ENCODE data around the gene FARP2. TPM values are rescaled to one million over a fixed set of nuclear protein-coding genes. Genes with fewer than 3 reads are reported as not detected.

FARP2 gene
- total and polyA plus RNA-seq, 2 experiments from 2014 or later: 16.0 to 22.6 TPM

DNA sequence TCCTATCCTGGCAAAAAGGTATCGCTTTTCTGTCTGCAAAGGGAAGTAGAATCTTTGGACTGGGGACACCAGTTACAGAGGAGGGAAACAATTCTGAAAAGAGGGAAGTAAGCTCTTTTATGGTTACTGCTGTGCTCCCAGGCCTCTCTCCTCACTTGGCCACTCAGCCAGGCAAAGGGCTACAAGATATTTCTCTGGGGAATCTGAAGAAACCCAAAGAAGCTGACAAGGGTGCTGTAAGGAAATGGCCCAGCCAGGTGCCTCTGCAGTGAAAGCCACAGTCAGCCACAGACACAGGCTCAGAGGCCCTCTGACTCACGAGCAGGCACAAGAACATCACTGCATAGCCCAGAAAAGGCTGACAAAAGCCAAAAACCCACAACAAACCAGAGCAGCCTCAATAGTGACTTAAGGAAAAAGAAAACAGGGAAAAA lies 46.4 kb upstream of the FARP2 start:
- H3K4me3 Mint-ChIP-seq: no peak overlapping the region
- no peaks in the 10 kb centered on the region for H3F3A ChIP-seq (replicated peaks; ENCODE audit: low read depth)
- TF ChIP-seq ZNF331 (CRISPR knock-in tag; IDR thresholded peaks at IDR 0.05; ENCODE audit: low read depth) (no peak), CREB1 (CRISPR knock-in tag; IDR thresholded peaks at IDR 0.05; ENCODE audit: low read depth) (no peak), EZH2phosphoT487 (IDR thresholded peaks at IDR 0.05; ENCODE audit: unreplicated experiment) (no peak), NANOG (IDR thresholded peaks at IDR 0.05; ENCODE audit: borderline replicate concordance) (no peak), ZNF114 (CRISPR knock-in tag; IDR thresholded peaks at IDR 0.05) (no peak), STAT1 (IDR thresholded peaks at IDR 0.05; ENCODE audit: unreplicated experiment) (no peak), JUNB (IDR thresholded peaks at IDR 0.05; ENCODE audit: unreplicated experiment) (no peak), EZH2 (IDR thresholded peaks at IDR 0.05; ENCODE audit: low read depth, unreplicated experiment) (no peak), POLR2AphosphoS5 (IDR thresholded peaks at IDR 0.05; ENCODE audit: low read depth) (no peak)
- TF ChIP-seq, protein P1, sequence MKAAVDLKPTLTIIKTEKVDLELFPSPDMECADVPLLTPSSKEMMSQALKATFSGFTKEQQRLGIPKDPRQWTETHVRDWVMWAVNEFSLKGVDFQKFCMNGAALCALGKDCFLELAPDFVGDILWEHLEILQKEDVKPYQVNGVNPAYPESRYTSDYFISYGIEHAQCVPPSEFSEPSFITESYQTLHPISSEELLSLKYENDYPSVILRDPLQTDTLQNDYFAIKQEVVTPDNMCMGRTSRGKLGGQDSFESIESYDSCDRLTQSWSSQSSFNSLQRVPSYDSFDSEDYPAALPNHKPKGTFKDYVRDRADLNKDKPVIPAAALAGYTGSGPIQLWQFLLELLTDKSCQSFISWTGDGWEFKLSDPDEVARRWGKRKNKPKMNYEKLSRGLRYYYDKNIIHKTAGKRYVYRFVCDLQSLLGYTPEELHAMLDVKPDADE (IDR thresholded peaks at IDR 0.05): no peak
- TF ChIP-seq, protein P2, sequence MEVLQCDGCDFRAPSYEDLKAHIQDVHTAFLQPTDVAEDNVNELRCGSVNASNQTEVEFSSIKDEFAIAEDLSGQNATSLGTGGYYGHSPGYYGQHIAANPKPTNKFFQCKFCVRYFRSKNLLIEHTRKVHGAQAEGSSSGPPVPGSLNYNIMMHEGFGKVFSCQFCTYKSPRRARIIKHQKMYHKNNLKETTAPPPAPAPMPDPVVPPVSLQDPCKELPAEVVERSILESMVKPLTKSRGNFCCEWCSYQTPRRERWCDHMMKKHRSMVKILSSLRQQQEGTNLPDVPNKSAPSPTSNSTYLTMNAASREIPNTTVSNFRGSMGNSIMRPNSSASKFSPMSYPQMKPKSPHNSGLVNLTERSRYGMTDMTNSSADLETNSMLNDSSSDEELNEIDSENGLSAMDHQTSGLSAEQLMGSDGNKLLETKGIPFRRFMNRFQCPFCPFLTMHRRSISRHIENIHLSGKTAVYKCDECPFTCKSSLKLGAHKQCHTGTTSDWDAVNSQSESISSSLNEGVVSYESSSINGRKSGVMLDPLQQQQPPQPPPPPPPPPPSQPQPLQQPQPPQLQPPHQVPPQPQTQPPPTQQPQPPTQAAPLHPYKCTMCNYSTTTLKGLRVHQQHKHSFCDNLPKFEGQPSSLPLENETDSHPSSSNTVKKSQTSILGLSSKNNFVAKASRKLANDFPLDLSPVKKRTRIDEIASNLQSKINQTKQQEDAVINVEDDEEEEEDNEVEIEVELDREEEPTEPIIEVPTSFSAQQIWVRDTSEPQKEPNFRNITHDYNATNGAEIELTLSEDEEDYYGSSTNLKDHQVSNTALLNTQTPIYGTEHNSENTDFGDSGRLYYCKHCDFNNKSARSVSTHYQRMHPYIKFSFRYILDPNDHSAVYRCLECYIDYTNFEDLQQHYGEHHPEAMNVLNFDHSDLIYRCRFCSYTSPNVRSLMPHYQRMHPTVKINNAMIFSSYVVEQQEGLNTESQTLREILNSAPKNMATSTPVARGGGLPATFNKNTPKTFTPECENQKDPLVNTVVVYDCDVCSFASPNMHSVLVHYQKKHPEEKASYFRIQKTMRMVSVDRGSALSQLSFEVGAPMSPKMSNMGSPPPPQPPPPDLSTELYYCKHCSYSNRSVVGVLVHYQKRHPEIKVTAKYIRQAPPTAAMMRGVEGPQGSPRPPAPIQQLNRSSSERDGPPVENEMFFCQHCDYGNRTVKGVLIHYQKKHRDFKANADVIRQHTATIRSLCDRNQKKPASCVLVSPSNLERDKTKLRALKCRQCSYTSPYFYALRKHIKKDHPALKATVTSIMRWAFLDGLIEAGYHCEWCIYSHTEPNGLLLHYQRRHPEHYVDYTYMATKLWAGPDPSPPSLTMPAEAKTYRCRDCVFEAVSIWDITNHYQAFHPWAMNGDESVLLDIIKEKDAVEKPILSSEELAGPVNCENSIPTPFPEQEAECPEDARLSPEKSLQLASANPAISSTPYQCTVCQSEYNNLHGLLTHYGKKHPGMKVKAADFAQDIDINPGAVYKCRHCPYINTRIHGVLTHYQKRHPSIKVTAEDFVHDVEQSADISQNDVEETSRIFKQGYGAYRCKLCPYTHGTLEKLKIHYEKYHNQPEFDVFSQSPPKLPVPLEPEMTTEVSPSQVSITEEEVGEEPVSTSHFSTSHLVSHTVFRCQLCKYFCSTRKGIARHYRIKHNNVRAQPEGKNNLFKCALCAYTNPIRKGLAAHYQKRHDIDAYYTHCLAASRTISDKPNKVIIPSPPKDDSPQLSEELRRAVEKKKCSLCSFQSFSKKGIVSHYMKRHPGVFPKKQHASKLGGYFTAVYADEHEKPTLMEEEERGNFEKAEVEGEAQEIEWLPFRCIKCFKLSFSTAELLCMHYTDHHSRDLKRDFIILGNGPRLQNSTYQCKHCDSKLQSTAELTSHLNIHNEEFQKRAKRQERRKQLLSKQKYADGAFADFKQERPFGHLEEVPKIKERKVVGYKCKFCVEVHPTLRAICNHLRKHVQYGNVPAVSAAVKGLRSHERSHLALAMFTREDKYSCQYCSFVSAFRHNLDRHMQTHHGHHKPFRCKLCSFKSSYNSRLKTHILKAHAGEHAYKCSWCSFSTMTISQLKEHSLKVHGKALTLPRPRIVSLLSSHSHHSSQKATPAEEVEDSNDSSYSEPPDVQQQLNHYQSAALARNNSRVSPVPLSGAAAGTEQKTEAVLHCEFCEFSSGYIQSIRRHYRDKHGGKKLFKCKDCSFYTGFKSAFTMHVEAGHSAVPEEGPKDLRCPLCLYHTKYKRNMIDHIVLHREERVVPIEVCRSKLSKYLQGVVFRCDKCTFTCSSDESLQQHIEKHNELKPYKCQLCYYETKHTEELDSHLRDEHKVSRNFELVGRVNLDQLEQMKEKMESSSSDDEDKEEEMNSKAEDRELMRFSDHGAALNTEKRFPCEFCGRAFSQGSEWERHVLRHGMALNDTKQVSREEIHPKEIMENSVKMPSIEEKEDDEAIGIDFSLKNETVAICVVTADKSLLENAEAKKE (CRISPR knock-in tag; IDR thresholded peaks at IDR 0.05): no peak
- TF ChIP-seq, protein P3, sequence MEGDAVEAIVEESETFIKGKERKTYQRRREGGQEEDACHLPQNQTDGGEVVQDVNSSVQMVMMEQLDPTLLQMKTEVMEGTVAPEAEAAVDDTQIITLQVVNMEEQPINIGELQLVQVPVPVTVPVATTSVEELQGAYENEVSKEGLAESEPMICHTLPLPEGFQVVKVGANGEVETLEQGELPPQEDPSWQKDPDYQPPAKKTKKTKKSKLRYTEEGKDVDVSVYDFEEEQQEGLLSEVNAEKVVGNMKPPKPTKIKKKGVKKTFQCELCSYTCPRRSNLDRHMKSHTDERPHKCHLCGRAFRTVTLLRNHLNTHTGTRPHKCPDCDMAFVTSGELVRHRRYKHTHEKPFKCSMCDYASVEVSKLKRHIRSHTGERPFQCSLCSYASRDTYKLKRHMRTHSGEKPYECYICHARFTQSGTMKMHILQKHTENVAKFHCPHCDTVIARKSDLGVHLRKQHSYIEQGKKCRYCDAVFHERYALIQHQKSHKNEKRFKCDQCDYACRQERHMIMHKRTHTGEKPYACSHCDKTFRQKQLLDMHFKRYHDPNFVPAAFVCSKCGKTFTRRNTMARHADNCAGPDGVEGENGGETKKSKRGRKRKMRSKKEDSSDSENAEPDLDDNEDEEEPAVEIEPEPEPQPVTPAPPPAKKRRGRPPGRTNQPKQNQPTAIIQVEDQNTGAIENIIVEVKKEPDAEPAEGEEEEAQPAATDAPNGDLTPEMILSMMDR (conservative IDR thresholded peaks at IDR 0.05; ENCODE audit: low read depth in 2 of 2): no peak
- TF ChIP-seq, protein P4, sequence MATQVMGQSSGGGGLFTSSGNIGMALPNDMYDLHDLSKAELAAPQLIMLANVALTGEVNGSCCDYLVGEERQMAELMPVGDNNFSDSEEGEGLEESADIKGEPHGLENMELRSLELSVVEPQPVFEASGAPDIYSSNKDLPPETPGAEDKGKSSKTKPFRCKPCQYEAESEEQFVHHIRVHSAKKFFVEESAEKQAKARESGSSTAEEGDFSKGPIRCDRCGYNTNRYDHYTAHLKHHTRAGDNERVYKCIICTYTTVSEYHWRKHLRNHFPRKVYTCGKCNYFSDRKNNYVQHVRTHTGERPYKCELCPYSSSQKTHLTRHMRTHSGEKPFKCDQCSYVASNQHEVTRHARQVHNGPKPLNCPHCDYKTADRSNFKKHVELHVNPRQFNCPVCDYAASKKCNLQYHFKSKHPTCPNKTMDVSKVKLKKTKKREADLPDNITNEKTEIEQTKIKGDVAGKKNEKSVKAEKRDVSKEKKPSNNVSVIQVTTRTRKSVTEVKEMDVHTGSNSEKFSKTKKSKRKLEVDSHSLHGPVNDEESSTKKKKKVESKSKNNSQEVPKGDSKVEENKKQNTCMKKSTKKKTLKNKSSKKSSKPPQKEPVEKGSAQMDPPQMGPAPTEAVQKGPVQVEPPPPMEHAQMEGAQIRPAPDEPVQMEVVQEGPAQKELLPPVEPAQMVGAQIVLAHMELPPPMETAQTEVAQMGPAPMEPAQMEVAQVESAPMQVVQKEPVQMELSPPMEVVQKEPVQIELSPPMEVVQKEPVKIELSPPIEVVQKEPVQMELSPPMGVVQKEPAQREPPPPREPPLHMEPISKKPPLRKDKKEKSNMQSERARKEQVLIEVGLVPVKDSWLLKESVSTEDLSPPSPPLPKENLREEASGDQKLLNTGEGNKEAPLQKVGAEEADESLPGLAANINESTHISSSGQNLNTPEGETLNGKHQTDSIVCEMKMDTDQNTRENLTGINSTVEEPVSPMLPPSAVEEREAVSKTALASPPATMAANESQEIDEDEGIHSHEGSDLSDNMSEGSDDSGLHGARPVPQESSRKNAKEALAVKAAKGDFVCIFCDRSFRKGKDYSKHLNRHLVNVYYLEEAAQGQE (IDR thresholded peaks at IDR 0.05; ENCODE audit: unreplicated experiment): no peak
- H3K27ac ChIP-seq (ENCODE audit: low read depth): peak overlapping the region; percentile 21; the same call in 1 of the 2 replicates
- H3K27ac Mint-ChIP-seq: no peak overlapping the region
- no peak overlapping the region for H2AFZ ChIP-seq
- no peaks in the 10 kb centered on the region for H3K36me3 ChIP-seq (ENCODE audit: insufficient read depth)
- H3K36me3 Mint-ChIP-seq (ENCODE audit: low read depth): no peaks in the 10 kb centered on the region
- peaks cover 37% of the 10 kb centered on the region for H4K20me1 ChIP-seq (replicated peaks; ENCODE audit: insufficient read depth)
- H3K9me2 ChIP-seq (ENCODE audit: insufficient read depth): no peaks in the 10 kb centered on the region
- H3K9me3 Mint-ChIP-seq: no peaks in the 10 kb centered on the region
- H3K4me2 ChIP-seq: no peak overlapping the region
- H3K4me1 ChIP-seq (ENCODE audit: insufficient read depth): peaks cover 22% of the 10 kb centered on the region
- H3K79me2 ChIP-seq (replicated peaks; ENCODE audit: insufficient read depth): peaks cover 100% of the 10 kb centered on the region
- H3K4me3 ChIP-seq: no peak overlapping the region
- H3K27me3 ChIP-seq (ENCODE audit: insufficient read depth): no peaks in the 10 kb centered on the region
- ATAC-seq (peak; percentile 12; the same call in 2 of the 3 replicates), DNase-seq (ENCODE audit: low spot score) (no peak)
- H3K27me3 Mint-ChIP-seq (ENCODE audit: insufficient read depth, low read depth, poor library complexity): peaks cover 6% of the 10 kb centered on the region
- peaks cover 47% of the 10 kb centered on the region for H3K4me1 Mint-ChIP-seq

Measured in GM23338 (cell line).